Large intestine (tissue), 3 donors: ENCODE measurements around the gene RNF157. TPM values are rescaled to one million over a fixed set of nuclear protein-coding genes. Genes with fewer than 3 reads are reported as not detected.
A peak's percentile ranks its signal among the peaks of the same experiment; 100 is the strongest.

ENCODE experiments used
- DNase-seq, 2 donors: peaks; one replicate each; pipeline versions ENCODE4 v3.0.0 to v3.0.0-alpha.2; 2013
- H3K27ac ChIP-seq: one replicate; pipeline ENCODE4 v1.5.1; 2013; ENCODE audit warnings: low read length
- H3K27me3 ChIP-seq: 2 replicates; pipeline ENCODE4 v1.6.1; 2013; ENCODE audit warnings: low read length; ENCODE audit not compliant: control insufficient read depth, insufficient read depth
- H3K36me3 ChIP-seq: 2 replicates; pipeline ENCODE4 v1.6.1; 2013; ENCODE audit warnings: low read length; ENCODE audit not compliant: control insufficient read depth, insufficient read depth
- H3K4me1 ChIP-seq: one replicate; pipeline ENCODE4 v1.6.1; 2013; ENCODE audit warnings: low read length; ENCODE audit not compliant: control insufficient read depth, insufficient read depth
- H3K4me3 ChIP-seq: one replicate; pipeline ENCODE4 v1.5.1; 2013; ENCODE audit warnings: low read length
- H3K9me3 ChIP-seq: one replicate; pipeline ENCODE4 v1.6.1; 2013; ENCODE audit warnings: mild to moderate bottlenecking, low read depth, low read length, moderate library complexity; ENCODE audit not compliant: control insufficient read depth
- WGBS: methylation state at CpG from one replicate; pipeline ENCODE4 v1.1.5; 2013; ENCODE audit warnings: low lambda C conversion rate; ENCODE audit not compliant: insufficient coverage; 5-methylcytosine and 5-hydroxymethylcytosine counted together
- polyA plus RNA-seq: library from polyadenylated mRNA; unstranded; fragments of 120-200 nt; gene quantifications from one replicate; pipeline ENCODE4 v1.2.1, GENCODE V29; 2013

Gene RNF157
- polyA plus RNA-seq, 1 donor = 19.2 TPM

- DNase-seq = no peak
- Histone ChIP-seq H3K4me1 (peaks cover 17% of the 10 kb centered on the region), H3K4me3 (no peak overlapping the region), H3K27me3 (no peaks in the 10 kb centered on the region), H3K9me3 (no peaks in the 10 kb centered on the region), H3K27ac (no peak overlapping the region), H3K36me3 (peaks cover 3% of the 10 kb centered on the region)
- WGBS = no CpG with 5 or more reads among the region's 19 CpGs
Observed at GRCh38 chr17:76276461-76277299, 36.4 kb upstream of the RNF157 start.

- H3K27ac ChIP-seq = no peak overlapping the region
- no peaks in the 10 kb centered on the region for H3K9me3 ChIP-seq
- no peaks in the 10 kb centered on the region for H3K27me3 ChIP-seq
- no CpG with 5 or more reads among the region's 11 CpGs for WGBS
- peaks cover 3% of the 10 kb centered on the region for H3K36me3 ChIP-seq
- DNase-seq = no peak
- peaks cover 23% of the 10 kb centered on the region for H3K4me1 ChIP-seq
- no peak overlapping the region for H3K4me3 ChIP-seq
Observed at GRCh38 chr17:76276069-76276431, 35.8 kb upstream of the RNF157 start.

GRCh38 chr17:76275382-76276068 is 35.2 kb upstream of the RNF157 start:
- Histone ChIP-seq H3K36me3 (peaks cover 7% of the 10 kb centered on the region), H3K27ac (no peak overlapping the region), H3K4me3 (no peak overlapping the region), H3K4me1 (peaks cover 28% of the 10 kb centered on the region), H3K9me3 (no peaks in the 10 kb centered on the region), H3K27me3 (no peaks in the 10 kb centered on the region)
- DNase-seq = no peak
- WGBS = no CpG with 5 or more reads among the region's 22 CpGs

- Histone ChIP-seq H3K27me3 (no peaks in the 10 kb centered on the region), H3K36me3 (peaks cover 17% of the 10 kb centered on the region), H3K4me1 (peaks cover 38% of the 10 kb centered on the region), H3K4me3 (no peak overlapping the region), H3K27ac (no peak overlapping the region), H3K9me3 (no peaks in the 10 kb centered on the region)
- no CpG with 5 or more reads among the region's 21 CpGs for WGBS
- no peak for DNase-seq
Observed at GRCh38 chr17:76274112-76274956, 34.0 kb upstream of the RNF157 start.

GRCh38 chr17:76273445-76274111 is 33.3 kb upstream of the RNF157 start:
- Histone ChIP-seq H3K27ac (no peak overlapping the region), H3K4me3 (no peak overlapping the region)

GRCh38 chr17:76272541-76273444 is 32.5 kb upstream of the RNF157 start:
- Histone ChIP-seq H3K4me1 (peaks cover 46% of the 10 kb centered on the region), H3K4me3 (peak overlapping the region; percentile 55), H3K36me3 (peaks cover 26% of the 10 kb centered on the region), H3K27ac (peak overlapping the region; percentile 80), H3K9me3 (no peaks in the 10 kb centered on the region), H3K27me3 (no peaks in the 10 kb centered on the region)
- no peak for DNase-seq
- WGBS = no CpG with 5 or more reads among the region's 19 CpGs

More at GRCh38 chr17:76273445-76274111, 33.3 kb upstream of the RNF157 start:
- no peaks in the 10 kb centered on the region for H3K9me3 ChIP-seq
- WGBS = no CpG with 5 or more reads among the region's 26 CpGs
- H3K4me1 ChIP-seq = peaks cover 39% of the 10 kb centered on the region
- H3K36me3 ChIP-seq = peaks cover 23% of the 10 kb centered on the region
- no peak for DNase-seq
- no peaks in the 10 kb centered on the region for H3K27me3 ChIP-seq

GRCh38 chr17:76271669-76272540 is 31.6 kb upstream of the RNF157 start:
- peaks cover 30% of the 10 kb centered on the region for H3K36me3 ChIP-seq

GRCh38 chr17:76270770-76271668 is 30.7 kb upstream of the RNF157 start:
- H3K4me3 ChIP-seq = peak overlapping the region; percentile 55
- H3K9me3 ChIP-seq = no peaks in the 10 kb centered on the region
- peak overlapping the region; percentile 80 for H3K27ac ChIP-seq
- peak; percentile 65 to 73 for DNase-seq
- H3K27me3 ChIP-seq = no peaks in the 10 kb centered on the region
- H3K4me1 ChIP-seq = peaks cover 59% of the 10 kb centered on the region
- WGBS = no CpG with 5 or more reads among the region's 14 CpGs
- peaks cover 30% of the 10 kb centered on the region for H3K36me3 ChIP-seq

More at GRCh38 chr17:76271669-76272540, 31.6 kb upstream of the RNF157 start:
- H3K9me3 ChIP-seq = no peaks in the 10 kb centered on the region
- peaks cover 55% of the 10 kb centered on the region for H3K4me1 ChIP-seq
- H3K27me3 ChIP-seq = no peaks in the 10 kb centered on the region
- peak overlapping the region; percentile 80 for H3K27ac ChIP-seq
- WGBS = no CpG with 5 or more reads among the region's 38 CpGs
- peak; percentile 62 to 83 for DNase-seq
- peak overlapping the region; percentile 55 for H3K4me3 ChIP-seq
